SK-N-SH treated with all-trans-retinoic acid at 6 μM for 48 hours (cell line): Measurements from ENCODE around the gene TECR.

Experiments used
- ARNTL ChIP-seq: fragments of 450-650 bp; formaldehyde crosslinking; IDR thresholded peaks from 2 replicates; pipeline ENCODE4 v1.5.0; 2020; ENCODE audit warnings: low read depth, mild to moderate bottlenecking, moderate library complexity, borderline replicate concordance
- CREB5 ChIP-seq: fragments of 250-450 bp; sonication (Bioruptor Pico); IDR thresholded peaks from 2 replicates; pipeline ENCODE4 v1.5.1; 2020; ENCODE audit warnings: low read depth, mild to moderate bottlenecking, moderate library complexity
- OSR1 ChIP-seq: fragments of 250-450 bp; sonication (Bioruptor Pico); IDR thresholded peaks from 2 replicates; pipeline ENCODE4 v1.8.0; 2022; ENCODE audit warnings: moderate library complexity, mild to moderate bottlenecking, inconsistent platforms
- POU6F1 ChIP-seq: fragments of 250-450 bp; sonication (Bioruptor Pico); IDR thresholded peaks from 2 replicates; pipeline ENCODE4 v1.8.0; 2021; ENCODE audit warnings: low read depth, mild to moderate bottlenecking, moderate library complexity, borderline replicate concordance
- SNAI2 ChIP-seq: fragments of 250-450 bp; sonication (Bioruptor Pico); IDR thresholded peaks from 2 replicates; pipeline ENCODE4 v1.5.0; 2020; ENCODE audit warnings: mild to moderate bottlenecking, moderate library complexity
- ZFP3 ChIP-seq: fragments of 250-450 bp; sonication (Bioruptor Pico); IDR thresholded peaks from 2 replicates; pipeline ENCODE4 v1.5.0; 2020; ENCODE audit warnings: mild to moderate bottlenecking, moderate library complexity
- ZFP30 ChIP-seq: fragments of 450-650 bp; formaldehyde crosslinking; IDR thresholded peaks from 2 replicates; pipeline ENCODE4 v1.5.0; 2022; ENCODE audit warnings: mild to moderate bottlenecking, moderate library complexity
- ZNF70 ChIP-seq: fragments of 450-650 bp; formaldehyde crosslinking; IDR thresholded peaks from 2 replicates; pipeline ENCODE4 v1.5.0; 2020; ENCODE audit warnings: mild to moderate bottlenecking, moderate library complexity

GRCh38 chr19:14517446-14517839 lies 12.0 kb upstream of the TECR start:
- no peak for TF ChIP-seq ZFP30 (CRISPR knock-in tag)
- no peak for TF ChIP-seq ZNF70 (CRISPR knock-in tag)
- TF ChIP-seq OSR1 (CRISPR knock-in tag): no peak
- TF ChIP-seq POU6F1 (CRISPR knock-in tag): no peak
- no peak for TF ChIP-seq ARNTL (CRISPR knock-in tag)
- no peak for TF ChIP-seq SNAI2 (CRISPR knock-in tag)
- TF ChIP-seq CREB5 (CRISPR knock-in tag): no peak
- no peak for TF ChIP-seq ZFP3 (CRISPR knock-in tag)
